ENCODE data around the gene DNASE1L1.

DNASE1L1 gene

GRCh38 chrX:154365997-154366665, 42.9 kb downstream of the DNASE1L1 start:
- H3K4me1 ChIP-seq (ENCODE audit: insufficient read depth, low read length): peaks cover 30% of the 10 kb centered on the region
- no peak overlapping the region for H2AFZ ChIP-seq (ENCODE audit: low read depth, low read length)
- TF ChIP-seq, protein P1, sequence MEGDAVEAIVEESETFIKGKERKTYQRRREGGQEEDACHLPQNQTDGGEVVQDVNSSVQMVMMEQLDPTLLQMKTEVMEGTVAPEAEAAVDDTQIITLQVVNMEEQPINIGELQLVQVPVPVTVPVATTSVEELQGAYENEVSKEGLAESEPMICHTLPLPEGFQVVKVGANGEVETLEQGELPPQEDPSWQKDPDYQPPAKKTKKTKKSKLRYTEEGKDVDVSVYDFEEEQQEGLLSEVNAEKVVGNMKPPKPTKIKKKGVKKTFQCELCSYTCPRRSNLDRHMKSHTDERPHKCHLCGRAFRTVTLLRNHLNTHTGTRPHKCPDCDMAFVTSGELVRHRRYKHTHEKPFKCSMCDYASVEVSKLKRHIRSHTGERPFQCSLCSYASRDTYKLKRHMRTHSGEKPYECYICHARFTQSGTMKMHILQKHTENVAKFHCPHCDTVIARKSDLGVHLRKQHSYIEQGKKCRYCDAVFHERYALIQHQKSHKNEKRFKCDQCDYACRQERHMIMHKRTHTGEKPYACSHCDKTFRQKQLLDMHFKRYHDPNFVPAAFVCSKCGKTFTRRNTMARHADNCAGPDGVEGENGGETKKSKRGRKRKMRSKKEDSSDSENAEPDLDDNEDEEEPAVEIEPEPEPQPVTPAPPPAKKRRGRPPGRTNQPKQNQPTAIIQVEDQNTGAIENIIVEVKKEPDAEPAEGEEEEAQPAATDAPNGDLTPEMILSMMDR (IDR thresholded peaks at IDR 0.05; ENCODE audit: borderline replicate concordance, extremely low read depth, low read length, poor library complexity, severe bottlenecking): no peak
- TF ChIP-seq EZH2 (IDR thresholded peaks at IDR 0.05; ENCODE audit: borderline replicate concordance, low read depth, low read length, severe bottlenecking): no peak
- DNase-seq: no peak
- H3K9ac ChIP-seq (ENCODE audit: low read depth, low read length): no peak overlapping the region
- H3K4me2 ChIP-seq (ENCODE audit: insufficient read depth, low read length): peak overlapping the region; percentile 90; the same call in 1 of the 2 replicates
- H3K36me3 ChIP-seq (ENCODE audit: insufficient read depth, low read length): peaks cover 83% of the 10 kb centered on the region
- no peak overlapping the region for H3K4me3 ChIP-seq (ENCODE audit: low read depth in 1 of 2, low read length in 2 of 2)
- peaks cover 83% of the 10 kb centered on the region for H4K20me1 ChIP-seq (ENCODE audit: insufficient read depth, low read length)
- H3K27me3 ChIP-seq (ENCODE audit: insufficient read depth, low read length, poor library complexity): no peaks in the 10 kb centered on the region
- ATAC-seq (ENCODE audit: insufficient read depth, low read depth): no peak
- no peak overlapping the region for H3K27ac ChIP-seq (ENCODE audit: low read length)
- H3K79me2 ChIP-seq (ENCODE audit: insufficient read depth, low read length): peaks cover 88% of the 10 kb centered on the region
- no peaks in the 10 kb centered on the region for H3K9me3 ChIP-seq (ENCODE audit: insufficient read depth, low read length, severe bottlenecking)

- ATAC-seq (ENCODE audit: insufficient read depth, low read depth): no peak
- Histone ChIP-seq H3K9me3 (ENCODE audit: insufficient read depth, low read length, severe bottlenecking) (no peaks in the 10 kb centered on the region), H3K79me2 (ENCODE audit: insufficient read depth, low read length) (peaks cover 82% of the 10 kb centered on the region), H3K4me3 (ENCODE audit: low read depth in 1 of 2, low read length in 2 of 2) (no peak overlapping the region), H3K27me3 (ENCODE audit: insufficient read depth, low read length, poor library complexity) (no peaks in the 10 kb centered on the region), H2AFZ (ENCODE audit: low read depth, low read length) (no peak overlapping the region), H3K36me3 (ENCODE audit: insufficient read depth, low read length) (peaks cover 89% of the 10 kb centered on the region), H3K27ac (ENCODE audit: low read length) (no peak overlapping the region), H3K4me1 (ENCODE audit: insufficient read depth, low read length) (peaks cover 30% of the 10 kb centered on the region), H4K20me1 (ENCODE audit: insufficient read depth, low read length) (peaks cover 83% of the 10 kb centered on the region), H3K4me2 (ENCODE audit: insufficient read depth, low read length) (no peak overlapping the region), H3K9ac (ENCODE audit: low read depth, low read length) (no peak overlapping the region)
- no peak for DNase-seq
- no peak for TF ChIP-seq EZH2 (IDR thresholded peaks at IDR 0.05; ENCODE audit: borderline replicate concordance, low read depth, low read length, severe bottlenecking)
These were observed 43.9 kb downstream of the DNASE1L1 start for GRCh38 chrX:154365052-154365600.

- Histone ChIP-seq H3K4me1 (ENCODE audit: insufficient read depth, low read length) (peaks cover 23% of the 10 kb centered on the region), H3K9ac (ENCODE audit: low read depth, low read length) (no peak overlapping the region), H3K27ac (ENCODE audit: low read length) (no peak overlapping the region), H3K4me2 (ENCODE audit: insufficient read depth, low read length) (no peak overlapping the region), H4K20me1 (ENCODE audit: insufficient read depth, low read length) (peaks cover 83% of the 10 kb centered on the region), H3K36me3 (ENCODE audit: insufficient read depth, low read length) (peaks cover 93% of the 10 kb centered on the region), H3K9me3 (ENCODE audit: insufficient read depth, low read length, severe bottlenecking) (no peaks in the 10 kb centered on the region), H2AFZ (ENCODE audit: low read depth, low read length) (no peak overlapping the region), H3K79me2 (ENCODE audit: insufficient read depth, low read length) (peaks cover 74% of the 10 kb centered on the region), H3K4me3 (ENCODE audit: low read depth in 1 of 2, low read length in 2 of 2) (no peak overlapping the region), H3K27me3 (ENCODE audit: insufficient read depth, low read length, poor library complexity) (no peaks in the 10 kb centered on the region)
- ATAC-seq (ENCODE audit: insufficient read depth, low read depth) (no peak), DNase-seq (no peak)
- TF ChIP-seq, protein P1 (IDR thresholded peaks at IDR 0.05; ENCODE audit: borderline replicate concordance, extremely low read depth, low read length, poor library complexity, severe bottlenecking): no peak
- no peak for TF ChIP-seq EZH2 (IDR thresholded peaks at IDR 0.05; ENCODE audit: borderline replicate concordance, low read depth, low read length, severe bottlenecking)
These were observed 45.2 kb downstream of the DNASE1L1 start for GRCh38 chrX:154363706-154364439.

Data from DND-41 (cell line).